ENCODE measurements around the gene LAMB1.

DNA sequence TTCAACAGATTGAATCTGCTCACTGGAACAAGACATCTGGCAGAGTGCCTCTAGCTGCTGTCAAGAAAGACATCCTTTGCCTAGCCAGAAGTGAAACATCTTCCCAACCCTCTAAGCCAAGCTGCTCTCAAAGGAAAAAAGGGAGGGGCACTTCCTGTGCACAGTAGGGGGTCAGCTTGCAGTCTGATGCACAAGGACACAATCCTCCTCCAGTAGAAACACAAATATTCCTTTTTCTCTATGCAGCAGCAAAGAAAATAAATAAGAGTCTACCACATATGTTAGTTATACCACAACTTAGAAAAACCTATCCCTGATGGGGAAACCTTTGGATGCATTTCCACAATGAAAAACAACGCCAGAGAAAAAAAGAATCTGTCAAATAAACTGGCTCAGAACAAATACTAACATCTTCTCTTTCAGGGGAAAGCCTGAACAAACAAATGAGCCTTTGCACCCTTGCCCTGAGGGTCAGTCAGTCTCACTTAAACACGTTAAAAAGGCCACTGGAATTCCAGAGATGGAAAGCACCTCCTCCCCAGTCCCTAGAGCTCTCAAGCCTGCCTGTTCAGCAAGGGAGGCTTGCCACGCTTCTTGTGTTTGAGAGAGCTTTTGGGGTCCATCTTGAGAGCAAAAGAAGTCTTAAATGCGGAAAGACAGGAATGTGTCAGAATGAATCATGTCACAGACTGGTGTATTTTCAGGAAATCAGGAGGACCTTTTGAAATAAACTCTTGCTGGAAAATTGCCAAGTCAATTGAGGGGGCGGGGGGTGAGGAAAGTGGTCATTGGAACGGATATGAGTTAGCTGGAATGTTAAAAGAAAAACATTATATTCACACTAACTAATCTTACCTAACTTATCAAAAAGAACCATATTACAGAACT, 7.5 kb downstream of the LAMB1 start:
- TF ChIP-seq, protein P1, sequence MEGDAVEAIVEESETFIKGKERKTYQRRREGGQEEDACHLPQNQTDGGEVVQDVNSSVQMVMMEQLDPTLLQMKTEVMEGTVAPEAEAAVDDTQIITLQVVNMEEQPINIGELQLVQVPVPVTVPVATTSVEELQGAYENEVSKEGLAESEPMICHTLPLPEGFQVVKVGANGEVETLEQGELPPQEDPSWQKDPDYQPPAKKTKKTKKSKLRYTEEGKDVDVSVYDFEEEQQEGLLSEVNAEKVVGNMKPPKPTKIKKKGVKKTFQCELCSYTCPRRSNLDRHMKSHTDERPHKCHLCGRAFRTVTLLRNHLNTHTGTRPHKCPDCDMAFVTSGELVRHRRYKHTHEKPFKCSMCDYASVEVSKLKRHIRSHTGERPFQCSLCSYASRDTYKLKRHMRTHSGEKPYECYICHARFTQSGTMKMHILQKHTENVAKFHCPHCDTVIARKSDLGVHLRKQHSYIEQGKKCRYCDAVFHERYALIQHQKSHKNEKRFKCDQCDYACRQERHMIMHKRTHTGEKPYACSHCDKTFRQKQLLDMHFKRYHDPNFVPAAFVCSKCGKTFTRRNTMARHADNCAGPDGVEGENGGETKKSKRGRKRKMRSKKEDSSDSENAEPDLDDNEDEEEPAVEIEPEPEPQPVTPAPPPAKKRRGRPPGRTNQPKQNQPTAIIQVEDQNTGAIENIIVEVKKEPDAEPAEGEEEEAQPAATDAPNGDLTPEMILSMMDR (IDR thresholded peaks at IDR 0.05 in 2 of 3, conservative IDR thresholded peaks at IDR 0.05 in 1 of 3; ENCODE audit: borderline replicate concordance in 1 of 3, insufficient read depth in 1 of 3, low read depth in 2 of 3, low read length in 2 of 3): no peak
- no peak; the same call in 1 of the 2 replicates for TF ChIP-seq CEBPB (IDR thresholded peaks at IDR 0.05; ENCODE audit: low read depth)
- no peak for TF ChIP-seq POLR2A (IDR thresholded peaks at IDR 0.05; ENCODE audit: borderline replicate concordance, extremely low read depth, insufficient read depth, insufficient read length)
- TF ChIP-seq EZH2 (IDR thresholded peaks at IDR 0.05): no peak
- TF ChIP-seq, protein P2, sequence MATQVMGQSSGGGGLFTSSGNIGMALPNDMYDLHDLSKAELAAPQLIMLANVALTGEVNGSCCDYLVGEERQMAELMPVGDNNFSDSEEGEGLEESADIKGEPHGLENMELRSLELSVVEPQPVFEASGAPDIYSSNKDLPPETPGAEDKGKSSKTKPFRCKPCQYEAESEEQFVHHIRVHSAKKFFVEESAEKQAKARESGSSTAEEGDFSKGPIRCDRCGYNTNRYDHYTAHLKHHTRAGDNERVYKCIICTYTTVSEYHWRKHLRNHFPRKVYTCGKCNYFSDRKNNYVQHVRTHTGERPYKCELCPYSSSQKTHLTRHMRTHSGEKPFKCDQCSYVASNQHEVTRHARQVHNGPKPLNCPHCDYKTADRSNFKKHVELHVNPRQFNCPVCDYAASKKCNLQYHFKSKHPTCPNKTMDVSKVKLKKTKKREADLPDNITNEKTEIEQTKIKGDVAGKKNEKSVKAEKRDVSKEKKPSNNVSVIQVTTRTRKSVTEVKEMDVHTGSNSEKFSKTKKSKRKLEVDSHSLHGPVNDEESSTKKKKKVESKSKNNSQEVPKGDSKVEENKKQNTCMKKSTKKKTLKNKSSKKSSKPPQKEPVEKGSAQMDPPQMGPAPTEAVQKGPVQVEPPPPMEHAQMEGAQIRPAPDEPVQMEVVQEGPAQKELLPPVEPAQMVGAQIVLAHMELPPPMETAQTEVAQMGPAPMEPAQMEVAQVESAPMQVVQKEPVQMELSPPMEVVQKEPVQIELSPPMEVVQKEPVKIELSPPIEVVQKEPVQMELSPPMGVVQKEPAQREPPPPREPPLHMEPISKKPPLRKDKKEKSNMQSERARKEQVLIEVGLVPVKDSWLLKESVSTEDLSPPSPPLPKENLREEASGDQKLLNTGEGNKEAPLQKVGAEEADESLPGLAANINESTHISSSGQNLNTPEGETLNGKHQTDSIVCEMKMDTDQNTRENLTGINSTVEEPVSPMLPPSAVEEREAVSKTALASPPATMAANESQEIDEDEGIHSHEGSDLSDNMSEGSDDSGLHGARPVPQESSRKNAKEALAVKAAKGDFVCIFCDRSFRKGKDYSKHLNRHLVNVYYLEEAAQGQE (IDR thresholded peaks at IDR 0.05; ENCODE audit: low read depth): no peak
- TF ChIP-seq RAD21 (IDR thresholded peaks at IDR 0.05; ENCODE audit: low read depth): no peak
- no peak for TF ChIP-seq EZH2phosphoT487 (IDR thresholded peaks at IDR 0.05; ENCODE audit: borderline replicate concordance)
- TF ChIP-seq, protein P3, sequence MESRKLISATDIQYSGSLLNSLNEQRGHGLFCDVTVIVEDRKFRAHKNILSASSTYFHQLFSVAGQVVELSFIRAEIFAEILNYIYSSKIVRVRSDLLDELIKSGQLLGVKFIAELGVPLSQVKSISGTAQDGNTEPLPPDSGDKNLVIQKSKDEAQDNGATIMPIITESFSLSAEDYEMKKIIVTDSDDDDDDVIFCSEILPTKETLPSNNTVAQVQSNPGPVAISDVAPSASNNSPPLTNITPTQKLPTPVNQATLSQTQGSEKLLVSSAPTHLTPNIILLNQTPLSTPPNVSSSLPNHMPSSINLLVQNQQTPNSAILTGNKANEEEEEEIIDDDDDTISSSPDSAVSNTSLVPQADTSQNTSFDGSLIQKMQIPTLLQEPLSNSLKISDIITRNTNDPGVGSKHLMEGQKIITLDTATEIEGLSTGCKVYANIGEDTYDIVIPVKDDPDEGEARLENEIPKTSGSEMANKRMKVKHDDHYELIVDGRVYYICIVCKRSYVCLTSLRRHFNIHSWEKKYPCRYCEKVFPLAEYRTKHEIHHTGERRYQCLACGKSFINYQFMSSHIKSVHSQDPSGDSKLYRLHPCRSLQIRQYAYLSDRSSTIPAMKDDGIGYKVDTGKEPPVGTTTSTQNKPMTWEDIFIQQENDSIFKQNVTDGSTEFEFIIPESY (IDR thresholded peaks at IDR 0.05; ENCODE audit: extremely low read depth, insufficient replicate concordance, low read length): no peak
- TF ChIP-seq, protein P4, sequence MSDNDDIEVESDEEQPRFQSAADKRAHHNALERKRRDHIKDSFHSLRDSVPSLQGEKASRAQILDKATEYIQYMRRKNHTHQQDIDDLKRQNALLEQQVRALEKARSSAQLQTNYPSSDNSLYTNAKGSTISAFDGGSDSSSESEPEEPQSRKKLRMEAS (IDR thresholded peaks at IDR 0.05): no peak
- TF ChIP-seq ZNF274 (IDR thresholded peaks at IDR 0.05; ENCODE audit: low read depth, low read length): no peak

All from HCT116 (cell line).